HEK293 (cell line): Measurements from ENCODE around the gene PRR13.

Source experiments
- AEBP2 ChIP-seq: fragments of 450-650 bp; formaldehyde crosslinking; IDR thresholded peaks from 2 replicates; pipeline ENCODE4 v1.5.1; 2016; ENCODE audit warnings: missing biosample characterization, missing genetic modification characterization, borderline replicate concordance
- IKZF3 ChIP-seq: fragments of 450-650 bp; IDR thresholded peaks from 2 replicates; pipeline ENCODE4 v1.5.0; 2018; ENCODE audit warnings: missing biosample characterization, mild to moderate bottlenecking, missing genetic modification characterization, moderate library complexity
- KLF16 ChIP-seq: fragments of 450-650 bp; formaldehyde crosslinking; IDR thresholded peaks from 2 replicates; pipeline ENCODE4 v1.5.1; 2017; ENCODE audit warnings: missing biosample characterization, missing genetic modification characterization
- KLF17 ChIP-seq: fragments of 450-650 bp; formaldehyde crosslinking; IDR thresholded peaks from 2 replicates; pipeline ENCODE4 v1.5.1; 2016; ENCODE audit warnings: missing biosample characterization, missing genetic modification characterization
- MZF1 ChIP-seq: fragments of 450-650 bp; formaldehyde crosslinking; IDR thresholded peaks from 2 replicates; pipeline ENCODE4 v1.5.1; 2017; ENCODE audit warnings: missing biosample characterization, missing genetic modification characterization, borderline replicate concordance
- PRDM1 ChIP-seq: fragments of 450-650 bp; formaldehyde crosslinking; IDR thresholded peaks from 2 replicates; pipeline ENCODE4; 2016; ENCODE audit warnings: missing biosample characterization, missing genetic modification characterization
- SCRT1 ChIP-seq: fragments of 450-650 bp; formaldehyde crosslinking; IDR thresholded peaks from 2 replicates; pipeline ENCODE4 v1.5.1; 2016; ENCODE audit warnings: missing biosample characterization, missing genetic modification characterization, borderline replicate concordance
- TSHZ1 ChIP-seq: fragments of 450-650 bp; formaldehyde crosslinking; IDR thresholded peaks from 2 replicates; pipeline ENCODE4 v1.5.1; 2016; ENCODE audit warnings: missing biosample characterization, missing genetic modification characterization, borderline replicate concordance
- WT1 ChIP-seq: fragments of 450-650 bp; formaldehyde crosslinking; IDR thresholded peaks from 2 replicates; pipeline ENCODE4 v1.5.1; 2016; ENCODE audit warnings: missing biosample characterization, missing genetic modification characterization
- ZBTB20 ChIP-seq: fragments of 450-650 bp; formaldehyde crosslinking; IDR thresholded peaks from 2 replicates; pipeline ENCODE4 v1.5.1; 2016; ENCODE audit warnings: missing biosample characterization, missing genetic modification characterization
- ZBTB21 ChIP-seq: fragments of 450-650 bp; formaldehyde crosslinking; IDR thresholded peaks from 2 replicates; pipeline ENCODE4 v1.5.1; 2017; ENCODE audit warnings: missing biosample characterization, missing genetic modification characterization
- ZBTB44 ChIP-seq: fragments of 450-650 bp; IDR thresholded peaks from 2 replicates; pipeline ENCODE4 v1.5.1; 2018; ENCODE audit warnings: missing biosample characterization, mild to moderate bottlenecking, missing genetic modification characterization
- ZBTB48 ChIP-seq: fragments of 450-650 bp; formaldehyde crosslinking; IDR thresholded peaks from 2 replicates; pipeline ENCODE4 v1.5.1; 2016; ENCODE audit warnings: missing biosample characterization, missing genetic modification characterization
- ZBTB6 ChIP-seq: fragments of 450-650 bp; formaldehyde crosslinking; IDR thresholded peaks from 2 replicates; pipeline ENCODE4 v1.5.1; 2017; ENCODE audit warnings: missing biosample characterization, missing genetic modification characterization
- ZNF121 ChIP-seq: fragments of 450-650 bp; formaldehyde crosslinking; IDR thresholded peaks from 2 replicates; pipeline ENCODE4 v1.5.1; 2016; ENCODE audit warnings: missing biosample characterization, missing genetic modification characterization
- ZNF239 ChIP-seq: fragments of 450-650 bp; formaldehyde crosslinking; IDR thresholded peaks from 2 replicates; pipeline ENCODE4 v1.5.1; 2016; ENCODE audit warnings: missing biosample characterization, missing genetic modification characterization
- ZNF24 ChIP-seq: fragments of 450-650 bp; formaldehyde crosslinking; IDR thresholded peaks from 2 replicates; pipeline ENCODE4 v1.5.1; 2016; ENCODE audit warnings: missing biosample characterization, missing genetic modification characterization
- ZNF248 ChIP-seq: fragments of 450-650 bp; formaldehyde crosslinking; IDR thresholded peaks from 2 replicates; pipeline ENCODE4 v1.5.1; 2017; ENCODE audit warnings: missing biosample characterization, missing genetic modification characterization
- ZNF292 ChIP-seq: fragments of 450-650 bp; formaldehyde crosslinking; IDR thresholded peaks from 2 replicates; pipeline ENCODE4 v1.5.1; 2016; ENCODE audit warnings: low read depth, missing biosample characterization, missing genetic modification characterization, borderline replicate concordance
- ZNF398 ChIP-seq: fragments of 450-650 bp; formaldehyde crosslinking; IDR thresholded peaks from 2 replicates; pipeline ENCODE4 v1.5.1; 2017; ENCODE audit warnings: missing biosample characterization, missing genetic modification characterization
- ZNF426 ChIP-seq: fragments of 450-650 bp; formaldehyde crosslinking; IDR thresholded peaks from 2 replicates; pipeline ENCODE4 v1.5.1; 2017; ENCODE audit warnings: missing biosample characterization, missing genetic modification characterization, mild to moderate bottlenecking, inconsistent platforms, moderate library complexity
- ZNF473 ChIP-seq: fragments of 450-650 bp; formaldehyde crosslinking; IDR thresholded peaks from 2 replicates; pipeline ENCODE4 v1.5.1; 2017; ENCODE audit warnings: missing biosample characterization, missing genetic modification characterization
- ZNF544 ChIP-seq: fragments of 450-650 bp; formaldehyde crosslinking; IDR thresholded peaks from 2 replicates; pipeline ENCODE4 v1.5.0; 2017; ENCODE audit warnings: missing biosample characterization, missing genetic modification characterization
- ZNF571 ChIP-seq: fragments of 450-650 bp; formaldehyde crosslinking; IDR thresholded peaks from 2 replicates; pipeline ENCODE4 v1.5.0; 2017; ENCODE audit warnings: missing biosample characterization, missing genetic modification characterization
- ZNF600 ChIP-seq: fragments of 450-650 bp; formaldehyde crosslinking; IDR thresholded peaks from 2 replicates; pipeline ENCODE4 v1.5.1; 2016; ENCODE audit warnings: missing biosample characterization, missing genetic modification characterization
- ZNF670 ChIP-seq: fragments of 450-650 bp; formaldehyde crosslinking; IDR thresholded peaks from 2 replicates; pipeline ENCODE4 v1.5.1; 2016; ENCODE audit warnings: missing biosample characterization, missing genetic modification characterization, low read depth
- ZNF677 ChIP-seq: fragments of 450-650 bp; IDR thresholded peaks from 2 replicates; pipeline ENCODE4 v1.5.0; 2018; ENCODE audit warnings: missing biosample characterization, mild to moderate bottlenecking, missing genetic modification characterization, moderate library complexity
- ZNF837 ChIP-seq: fragments of 450-650 bp; formaldehyde crosslinking; IDR thresholded peaks from 2 replicates; pipeline ENCODE4 v1.5.1; 2016; ENCODE audit warnings: missing biosample characterization, missing genetic modification characterization
- ZSCAN30 ChIP-seq: fragments of 450-650 bp; IDR thresholded peaks from 2 replicates; pipeline ENCODE4 v1.5.1; 2018; ENCODE audit warnings: missing biosample characterization, mild to moderate bottlenecking, missing genetic modification characterization, moderate library complexity

The PRR13 gene

GRCh38 chr12:53452159-53453077 is 10.9 kb downstream of the PRR13 start (continued):
- TF ChIP-seq ZNF121 (tag by site-specific recombination) (0 out of 2 replicates have a peak, but pooled peaks have one; percentile 52), ZNF677 (tag by site-specific recombination) (no peak), ZNF24 (peak; percentile 32; the same call in 1 of the 2 replicates), ZBTB20 (peak; percentile 31; the same call in 1 of the 2 replicates), ZNF544 (tag by site-specific recombination) (no peak), ZNF398 (tag by site-specific recombination) (peak; percentile 96), KLF16 (tag by site-specific recombination) (peak; percentile 98), ZBTB44 (tag by site-specific recombination) (no peak), ZNF837 (tag by site-specific recombination) (no peak), MZF1 (tag by site-specific recombination) (peak; percentile 77), ZNF670 (no peak), SCRT1 (no peak), ZNF426 (tag by site-specific recombination) (no peak), PRDM1 (no peak), ZNF248 (no peak), ZNF600 (tag by site-specific recombination) (0 out of 2 replicates have a peak, but pooled peaks have one; percentile 47), ZNF571 (tag by site-specific recombination) (no peak), ZNF292 (no peak), ZSCAN30 (tag by site-specific recombination) (peak; percentile 97), ZBTB6 (tag by site-specific recombination) (0 out of 2 replicates have a peak, but pooled peaks have one; percentile 11), IKZF3 (tag by site-specific recombination) (peak; percentile 55), ZBTB21 (tag by site-specific recombination) (0 out of 2 replicates have a peak, but pooled peaks have one; percentile 11), KLF17 (tag by site-specific recombination) (peak; percentile 96), AEBP2 (tag by site-specific recombination) (no peak), WT1 (no peak; the same call in none of the 2 replicates), ZNF473 (tag by site-specific recombination) (peak; percentile 69; the same call in 1 of the 2 replicates), ZNF239 (tag by site-specific recombination) (no peak), TSHZ1 (tag by site-specific recombination) (no peak), ZBTB48 (tag by site-specific recombination) (no peak)
